Peyer's patch (tissue), 4 donors: ENCODE measurements around the gene AOAH.

Source experiments
- CTCF ChIP-seq, 6 experiments: fragments of 450-650 bp in 4 of 6; fragments of 200-600 bp in 2 of 6; sonication (generic) in 1 of 6; IDR thresholded peaks; one replicate each; pipeline ENCODE4 v1.5.1; 2017 to 2019; ENCODE audit warnings: antibody characterized with exemption in 6 of 6, mild to moderate bottlenecking in 3 of 6, moderate library complexity in 1 of 6
- POLR2A ChIP-seq, 2 donors: fragments of 450-650 bp; IDR thresholded peaks; one replicate each; pipeline ENCODE4 v1.5.1; 2017; ENCODE audit warnings: antibody characterized with exemption in 2 of 2, mild to moderate bottlenecking in 2 of 2, moderate library complexity in 2 of 2

GRCh38 chr7:36538126-36538525 lies 186.2 kb downstream of the AOAH start:
- TF ChIP-seq POLR2A (IDR thresholded peaks at IDR 0.05): no peak
- no peak for TF ChIP-seq CTCF (IDR thresholded peaks at IDR 0.05)
